GM08714 (cell line): ENCODE results near the gene HBZ.

Experiments used
- H3K4me3 ChIP-seq: fragments of 200-500 bp; sonication (Bioruptor generic); 2 replicates; pipeline ENCODE4 v1.5.1; 2014; ENCODE audit warnings: mild to moderate bottlenecking, low read length, inconsistent platforms
- ZNF274 ChIP-seq: IDR thresholded peaks from 2 replicates; pipeline ENCODE4 v1.6.1; 2012; ENCODE audit warnings: mild to moderate bottlenecking, low read depth, low read length

The HBZ gene

DNA sequence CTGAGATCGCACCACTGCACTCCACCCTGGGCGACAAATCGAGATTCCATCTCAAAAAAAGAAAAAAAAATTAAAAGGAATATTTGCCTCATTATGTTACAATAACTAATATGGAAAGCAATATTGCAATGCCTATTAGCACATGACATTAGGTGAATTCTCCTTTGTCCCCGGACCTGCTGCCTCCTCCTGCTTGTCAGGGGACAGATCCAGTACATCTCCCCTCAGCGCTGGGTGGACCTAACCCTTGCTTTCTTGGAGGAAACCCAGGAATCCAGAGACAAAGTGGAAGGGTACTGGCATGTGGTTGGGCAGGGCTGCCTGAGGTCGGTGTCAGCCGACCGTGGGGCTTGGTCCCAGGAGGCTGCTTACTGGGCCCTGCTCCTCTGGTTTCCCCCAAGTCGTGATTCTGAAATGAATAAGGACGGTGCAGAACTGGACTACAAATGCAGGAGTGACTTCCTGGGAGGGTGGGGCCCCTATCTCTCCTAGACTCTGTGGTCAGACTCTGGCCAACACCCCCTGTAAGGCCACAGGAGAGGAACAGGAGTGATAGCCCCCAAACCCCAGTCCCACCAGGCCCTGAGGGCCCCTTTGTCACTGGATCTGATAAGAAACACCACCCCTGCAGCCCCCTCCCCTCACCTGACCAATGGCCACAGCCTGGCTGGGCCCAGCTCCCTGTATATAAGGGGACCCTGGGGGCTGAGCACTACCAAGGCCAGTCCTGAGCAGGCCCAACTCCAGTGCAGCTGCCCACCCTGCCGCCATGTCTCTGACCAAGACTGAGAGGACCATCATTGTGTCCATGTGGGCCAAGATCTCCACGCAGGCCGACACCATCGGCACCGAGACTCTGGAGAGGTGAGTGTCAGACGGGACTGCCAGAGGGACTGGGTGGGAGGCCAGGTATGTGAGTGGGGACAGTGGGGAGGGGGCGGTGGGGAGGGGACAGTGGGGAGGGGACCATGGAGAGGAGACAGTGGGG, at the start of gene HBZ:
Gene HBZ, plus strand, starts transcription at position 504 of the 988 bp plus-strand sequence. Its CDS starts 266 bp downstream, at position 770.
- no peak within 1 kb of the TSS for H3K4me3 ChIP-seq
- TF ChIP-seq ZNF274, result no peak

DNA sequence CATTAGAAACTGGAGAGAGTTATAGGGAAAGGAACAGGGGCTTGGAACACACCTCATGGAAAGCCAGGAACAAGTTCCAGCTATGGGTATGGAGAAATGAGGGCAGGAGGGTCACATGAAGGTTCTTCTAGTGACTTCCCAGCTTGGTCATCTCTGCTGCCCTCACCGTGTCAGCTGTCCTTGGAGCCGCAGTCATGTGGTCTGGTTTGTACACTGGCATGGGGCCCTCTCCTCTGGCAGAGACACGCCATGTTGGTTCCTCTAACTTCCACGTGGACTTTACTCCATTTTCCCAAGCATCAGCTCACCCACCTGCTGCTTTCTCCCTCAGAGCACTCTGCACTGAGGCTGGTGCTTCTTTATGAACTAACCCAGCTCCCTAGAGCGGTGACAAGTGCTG, 48.1 kb upstream of the HBZ start:
- TF ChIP-seq ZNF274, result no peak
- H3K4me3 ChIP-seq, result no peak overlapping the region

DNA sequence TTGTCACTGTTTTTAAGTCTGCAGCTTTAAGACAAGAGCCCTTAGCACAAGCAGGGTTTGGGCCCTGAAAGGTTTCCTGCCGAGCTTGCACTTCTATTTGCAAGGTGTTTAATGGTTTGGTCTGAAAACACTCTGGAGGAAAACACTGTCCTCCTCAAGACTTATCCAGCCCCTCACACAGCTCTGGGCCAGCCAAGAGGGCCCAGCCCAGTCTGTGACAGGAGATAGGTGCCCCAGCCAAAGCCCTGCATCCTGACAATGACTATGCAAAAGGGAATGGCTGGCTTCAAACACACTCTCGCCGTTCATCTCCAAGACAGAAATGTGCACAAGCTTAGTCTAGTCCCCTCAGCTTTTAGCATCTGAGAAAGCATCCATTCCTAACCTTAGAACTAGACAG, 47.5 kb upstream of the HBZ start:
- no peak for TF ChIP-seq ZNF274
- H3K4me3 ChIP-seq, result no peak overlapping the region

DNA sequence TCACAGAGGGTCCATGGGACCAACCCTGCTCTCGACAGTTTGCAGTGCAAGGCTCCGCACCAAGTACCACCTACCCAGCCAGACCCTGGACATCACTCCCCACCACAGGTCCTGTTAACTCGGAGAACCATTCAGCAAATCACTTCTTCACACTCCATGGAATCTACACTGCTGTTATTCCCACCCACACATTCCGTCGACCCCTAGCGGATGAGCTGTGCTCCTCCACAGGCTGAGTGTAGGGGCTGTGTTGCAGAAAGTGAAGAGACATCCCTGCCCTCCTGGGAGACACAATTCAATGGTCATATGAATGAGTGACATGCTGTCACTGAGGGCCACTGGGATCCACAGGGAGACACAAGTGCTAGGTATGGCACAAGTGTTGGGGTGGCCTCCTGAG, 46.9 kb upstream of the HBZ start:
- no peak for TF ChIP-seq ZNF274
- H3K4me3 ChIP-seq, result no peak overlapping the region

DNA sequence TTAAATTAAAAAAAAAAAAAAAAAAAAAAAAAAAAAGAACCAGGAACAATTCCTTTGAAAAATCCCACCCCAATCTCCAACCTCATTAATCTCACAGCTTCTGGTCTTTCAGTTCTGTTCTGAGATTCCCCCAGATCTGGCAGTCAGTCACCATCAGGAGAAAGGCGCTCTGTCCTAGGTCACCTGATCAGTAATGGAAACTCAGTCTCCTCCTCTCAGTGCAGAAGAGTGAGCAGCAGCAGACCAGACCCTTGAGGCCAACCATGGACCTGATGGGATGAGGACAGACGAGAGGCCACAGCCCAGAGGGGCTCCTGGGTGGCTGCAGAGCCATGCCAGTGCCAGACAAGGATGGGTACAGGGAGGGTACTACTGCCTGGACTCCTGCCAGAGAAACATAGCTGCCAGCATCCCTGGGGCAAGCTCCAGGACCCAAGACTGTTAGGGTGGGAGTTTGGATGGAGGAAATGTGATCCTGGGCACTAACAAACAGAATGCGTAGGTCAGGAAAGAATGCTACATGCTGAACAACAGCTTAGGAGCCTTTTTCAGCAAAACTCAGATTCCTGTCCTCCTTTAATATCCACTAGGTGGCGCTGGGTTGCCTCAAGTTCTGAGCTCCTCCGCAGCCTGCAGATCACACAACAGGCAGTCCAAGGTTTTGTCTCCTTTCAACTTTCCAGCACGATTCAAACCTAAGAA, 45.7 kb upstream of the HBZ start:
- no peak overlapping the region for H3K4me3 ChIP-seq
- TF ChIP-seq ZNF274, result no peak

DNA sequence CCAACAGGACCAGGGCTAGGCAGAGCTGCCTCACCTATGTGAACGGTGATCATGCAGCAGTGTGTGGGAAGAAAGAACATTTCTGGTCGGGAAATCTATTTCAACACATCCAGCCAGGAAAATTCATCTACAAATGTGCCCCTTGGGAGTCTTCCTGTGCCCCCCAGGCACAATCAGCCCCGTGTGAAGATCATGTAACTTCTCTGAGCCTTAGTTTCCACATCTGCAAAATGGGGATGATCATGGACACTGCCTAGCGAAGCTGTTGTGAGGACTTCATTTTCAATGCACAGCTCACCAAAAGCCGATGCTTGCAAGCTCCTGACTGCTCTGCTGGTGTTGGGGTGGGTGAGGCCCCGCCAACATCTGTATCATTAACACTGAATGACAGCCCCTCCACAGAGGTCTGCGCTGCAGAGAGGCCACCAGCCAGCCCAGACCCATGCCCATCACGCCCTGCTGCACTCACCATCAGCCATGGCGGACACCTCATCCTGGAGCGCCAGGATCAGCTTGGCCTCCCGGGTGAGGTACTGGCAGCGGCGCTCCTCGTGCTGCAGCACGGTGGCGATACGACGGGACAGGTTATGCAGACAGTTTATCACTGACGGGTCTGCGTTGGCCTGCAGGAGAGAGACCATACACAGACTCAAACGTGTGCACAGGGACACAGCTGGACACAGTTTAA, 40.1 kb upstream of the HBZ start:
- no peak for TF ChIP-seq ZNF274
- H3K4me3 ChIP-seq, result no peak overlapping the region

DNA sequence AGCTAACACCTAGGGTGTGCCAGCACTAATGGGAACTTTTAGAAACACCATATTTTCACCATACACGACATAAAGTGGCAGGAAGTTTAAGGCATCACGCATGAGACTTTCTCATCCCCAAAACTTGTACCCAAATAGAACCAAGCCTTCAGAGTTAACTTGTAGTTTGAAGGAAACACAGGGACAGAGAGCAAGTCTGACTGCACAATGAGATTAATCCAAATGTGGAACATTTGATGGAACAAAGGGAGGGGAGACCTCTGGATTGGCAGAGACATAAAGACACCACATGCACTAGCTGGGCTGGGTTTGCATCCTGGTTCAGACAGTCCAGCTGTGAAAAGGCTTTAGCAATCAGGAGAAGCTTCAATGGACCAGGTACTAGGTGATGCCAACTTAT, 38.1 kb upstream of the HBZ start:
- TF ChIP-seq ZNF274, result no peak
- no peak overlapping the region for H3K4me3 ChIP-seq

DNA sequence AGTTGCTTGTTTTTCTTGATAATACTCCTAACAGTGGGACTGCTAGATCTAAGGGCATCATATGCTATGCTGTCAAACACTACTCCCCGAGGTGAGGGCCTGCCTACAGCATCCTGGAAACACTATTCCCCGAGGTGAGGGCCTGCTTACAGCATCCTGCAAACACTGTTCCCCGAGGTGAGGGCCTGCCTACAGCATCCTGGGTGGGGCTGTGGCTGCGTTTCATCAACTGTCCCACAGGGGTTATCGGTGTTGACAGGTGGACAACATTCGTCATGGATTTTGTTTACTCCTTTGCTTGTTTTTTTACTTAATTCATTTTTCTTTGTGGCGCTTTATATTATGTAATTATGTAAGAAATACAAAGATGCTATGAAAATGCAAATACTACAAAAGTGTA, 36.4 kb upstream of the HBZ start:
- H3K4me3 ChIP-seq, result no peak overlapping the region
- TF ChIP-seq ZNF274, result no peak

DNA sequence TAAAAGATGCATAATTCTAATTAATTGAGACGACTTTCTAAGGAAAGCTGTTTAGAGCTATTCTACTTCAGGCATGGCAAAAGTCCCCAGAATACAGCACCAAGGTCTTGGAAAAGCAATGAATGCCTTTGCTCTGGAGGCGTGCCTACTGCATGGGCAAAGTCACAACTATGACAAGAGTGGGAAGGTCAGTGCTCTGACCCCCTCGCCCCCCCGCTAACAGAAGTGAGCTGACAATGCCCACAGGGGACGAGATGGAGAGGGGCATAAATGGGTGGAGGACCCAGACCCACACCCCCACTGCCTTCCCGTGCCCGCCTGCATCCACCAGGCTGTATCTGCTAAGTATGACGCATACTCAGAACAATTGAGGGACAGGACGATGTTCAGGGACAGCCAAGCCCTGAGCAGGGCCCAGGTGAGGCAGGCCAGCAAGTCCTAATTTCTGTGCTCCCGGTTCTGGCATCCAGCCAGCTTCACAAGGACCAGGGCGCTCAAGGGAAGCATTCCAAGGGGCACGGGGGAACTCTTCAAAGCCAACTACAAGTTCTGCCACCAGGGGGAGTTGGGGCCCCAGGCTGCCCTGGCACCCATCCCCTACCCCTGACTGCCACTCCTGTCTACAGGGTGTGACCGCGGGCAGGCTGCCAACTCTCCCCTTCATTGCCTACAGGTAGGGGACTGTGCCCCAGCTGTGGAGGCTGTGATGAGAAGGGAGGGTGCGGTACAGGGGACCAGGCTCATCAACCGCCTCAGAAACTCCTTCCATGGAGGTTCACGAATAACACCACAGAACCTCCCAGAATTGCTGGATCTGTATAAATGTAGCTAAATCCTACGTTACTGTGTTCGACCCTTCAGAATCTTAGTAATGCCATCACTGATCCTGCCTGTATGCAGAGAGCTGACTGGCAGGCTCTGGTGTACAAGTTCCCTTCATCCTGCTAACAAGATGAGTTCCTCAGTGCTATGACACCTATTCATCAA, 34.8 kb upstream of the HBZ start:
- H3K4me3 ChIP-seq, result no peak overlapping the region
- TF ChIP-seq ZNF274, result no peak

DNA sequence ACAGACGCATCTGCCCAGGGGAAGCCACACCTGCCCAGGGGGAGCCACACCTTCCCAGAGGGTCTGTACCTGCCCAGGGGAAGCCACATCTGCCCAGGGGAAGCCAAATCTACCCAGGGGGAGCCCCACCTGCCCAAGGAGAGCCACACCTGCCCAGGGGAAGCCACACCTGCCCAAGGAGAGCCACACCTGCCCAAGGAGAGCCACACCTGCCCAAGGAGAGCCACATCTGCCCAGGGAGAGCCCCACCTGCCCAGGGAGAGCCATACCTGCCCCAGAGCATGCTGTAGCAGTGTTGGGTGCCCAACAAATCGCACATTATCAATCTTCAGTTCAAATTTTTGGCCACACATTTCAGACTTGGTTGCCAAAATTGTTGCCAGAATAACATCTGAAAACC, 33.6 kb upstream of the HBZ start:
- TF ChIP-seq ZNF274, result no peak
- H3K4me3 ChIP-seq, result no peak overlapping the region

DNA sequence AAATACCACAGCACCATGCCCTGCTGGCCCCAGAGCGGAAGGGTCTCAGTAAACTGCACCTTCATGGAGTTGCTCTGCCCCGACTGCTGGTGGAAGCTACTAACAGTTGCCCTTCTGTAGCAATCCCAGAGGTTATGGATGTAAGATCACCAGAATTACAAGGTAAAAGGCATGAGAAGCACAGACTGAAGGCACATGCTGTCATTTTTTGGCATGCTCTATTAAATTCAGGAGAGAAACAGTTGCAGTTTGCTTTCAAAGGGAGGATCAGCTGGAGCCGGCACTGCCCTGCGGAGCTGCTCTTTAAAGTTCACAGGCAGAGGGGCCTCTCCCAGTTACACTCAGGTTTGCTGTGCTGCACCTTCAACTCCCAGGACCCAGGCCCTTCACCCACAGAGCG, 33.1 kb upstream of the HBZ start:
- no peak for TF ChIP-seq ZNF274
- H3K4me3 ChIP-seq, result no peak overlapping the region

DNA sequence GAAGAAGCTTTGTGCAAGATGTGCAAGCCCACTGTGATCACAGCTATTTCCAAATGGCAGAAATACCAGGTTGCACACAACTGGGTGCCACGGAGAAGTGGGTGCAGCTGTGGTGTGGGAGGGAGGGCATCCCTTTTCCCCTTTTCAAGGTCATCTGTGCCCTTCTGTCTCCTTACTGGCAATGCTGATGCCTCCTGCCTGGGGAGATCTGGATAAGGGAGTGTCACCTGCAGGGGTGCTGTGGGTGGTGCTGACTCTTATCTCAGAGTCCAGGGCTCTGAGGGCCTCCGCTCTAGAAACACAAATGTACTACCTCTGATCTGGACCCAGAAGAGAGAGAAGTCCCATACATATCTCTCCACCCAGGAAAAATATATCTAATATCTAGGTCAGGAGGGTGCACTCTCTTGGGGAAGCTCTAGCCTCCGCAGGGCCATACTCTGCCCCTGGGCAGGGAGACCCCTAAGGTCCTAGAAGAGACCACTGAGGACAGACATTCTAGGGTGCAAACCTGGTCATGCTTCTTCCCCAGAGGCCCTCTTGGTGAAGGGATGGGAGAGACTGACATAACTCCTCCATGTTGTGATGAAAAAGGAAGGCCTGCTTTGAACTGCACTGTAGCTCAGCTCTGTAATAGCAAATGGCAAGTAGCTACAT, 32.5 kb upstream of the HBZ start:
- TF ChIP-seq ZNF274, result no peak
- no peak overlapping the region for H3K4me3 ChIP-seq

DNA sequence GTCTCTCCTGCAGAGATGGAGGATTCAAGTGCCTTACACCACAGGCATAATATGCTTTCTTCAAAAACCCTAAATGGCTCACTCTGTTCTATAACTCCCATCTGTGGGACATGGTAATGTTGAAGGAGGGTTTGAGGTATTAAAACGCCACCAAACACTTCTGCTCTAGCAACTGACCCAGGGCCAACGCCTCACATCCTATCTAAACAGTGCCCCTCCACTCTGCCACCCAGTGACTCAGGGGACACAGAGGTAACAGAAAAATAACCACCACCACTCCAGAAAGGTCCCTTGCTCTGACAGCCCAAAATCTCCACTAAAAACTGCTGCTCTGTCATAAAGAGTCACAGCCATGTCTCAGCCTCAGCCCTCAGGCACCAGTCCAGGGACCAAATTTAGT, 31.7 kb upstream of the HBZ start:
- TF ChIP-seq ZNF274, result no peak
- no peak overlapping the region for H3K4me3 ChIP-seq
